Osteoblast (primary cell): ENCODE results near the gene TRERF1. TPM values are rescaled to one million over a fixed set of nuclear protein-coding genes. Genes with fewer than 3 reads are reported as not detected.

Experiments used
- DNase-seq: peaks from one replicate; pipeline ENCODE4 v3.0.0; 2011; ENCODE audit warnings: low spot score, mixed read lengths; ENCODE audit not compliant: insufficient read length; ENCODE audit errors: missing footprints
- H2AFZ ChIP-seq: 2 replicates; pipeline ENCODE4 v1.6.0; 2011; ENCODE audit warnings: mild to moderate bottlenecking, low read length
- H3K27ac ChIP-seq: 2 replicates; pipeline ENCODE4 v1.5.1; 2011; ENCODE audit warnings: mild to moderate bottlenecking, low read depth, low read length, moderate library complexity
- H3K27me3 ChIP-seq: 2 replicates; pipeline ENCODE4 v1.6.0; 2012; ENCODE audit warnings: mild to moderate bottlenecking, control low read depth, inconsistent platforms, low read length, moderate library complexity; ENCODE audit not compliant: insufficient read depth
- H3K36me3 ChIP-seq: 2 replicates; pipeline ENCODE4 v1.5.1; 2011; ENCODE audit warnings: mild to moderate bottlenecking, low read length, control low read depth, moderate library complexity; ENCODE audit not compliant: insufficient read depth
- H3K4me1 ChIP-seq: 2 replicates; pipeline ENCODE4 v1.5.1; 2011; ENCODE audit warnings: mild to moderate bottlenecking, low read length, control low read depth, moderate library complexity; ENCODE audit not compliant: insufficient read depth
- H3K4me2 ChIP-seq: 2 replicates; pipeline ENCODE4 v1.6.0; 2011; ENCODE audit warnings: mild to moderate bottlenecking, low read length; ENCODE audit not compliant: insufficient read depth
- H3K4me3 ChIP-seq: fragments of 200-600 bp; sonication (generic); 3 replicates; pipeline ENCODE4 v1.5.1; 2012; ENCODE audit warnings: mild to moderate bottlenecking, low read length, inconsistent platforms; ENCODE audit not compliant: insufficient read depth
- H3K79me2 ChIP-seq: 2 replicates; pipeline ENCODE4 v1.6.0; 2012; ENCODE audit warnings: mild to moderate bottlenecking, low read length, control low read depth, inconsistent platforms; ENCODE audit not compliant: insufficient read depth
- H3K9me3 ChIP-seq: 2 replicates; pipeline ENCODE4 v1.5.1; 2011; ENCODE audit warnings: low read depth, low read length, control low read depth
- H4K20me1 ChIP-seq: 2 replicates; pipeline ENCODE4 v1.6.0; 2012; ENCODE audit warnings: mild to moderate bottlenecking, low read length, control low read depth; ENCODE audit not compliant: insufficient read depth
- total RNA-seq: library from RNA; depleted of rRNA; stranded (reverse); fragments of >200 nt; gene quantifications from 2 replicates; pipeline ENCODE4 v1.2.3, GENCODE V29; 2012
- TF ChIP-seq, protein P1 (sequence below): IDR thresholded peaks from 2 replicates; pipeline ENCODE4 v1.5.1; 2011; ENCODE audit warnings: mild to moderate bottlenecking, low read depth, low read length, moderate library complexity; ENCODE audit errors: extremely low read depth

Gene TRERF1
- total RNA-seq, 1 donor = 4.7 TPM

DNA sequence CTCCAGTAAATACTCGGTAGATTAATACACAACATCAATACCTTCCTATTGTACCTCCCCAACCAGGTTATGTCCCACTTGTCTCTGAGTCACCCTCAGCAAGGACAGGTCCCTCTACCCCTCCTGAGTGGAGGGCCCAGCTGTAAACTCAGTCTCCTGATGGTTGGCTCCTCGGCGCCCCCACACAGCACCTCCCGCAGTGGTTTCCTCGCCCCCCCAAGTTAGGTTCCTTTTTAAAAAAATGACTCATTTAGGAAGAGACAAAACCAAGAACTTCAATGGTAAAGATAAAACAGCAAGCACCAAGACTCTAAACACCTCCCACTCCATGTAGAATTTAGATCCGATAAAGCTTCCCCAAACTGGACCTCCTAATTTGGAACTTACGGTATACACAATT lies 83.5 kb downstream of the TRERF1 start:
- TF ChIP-seq, protein P1, sequence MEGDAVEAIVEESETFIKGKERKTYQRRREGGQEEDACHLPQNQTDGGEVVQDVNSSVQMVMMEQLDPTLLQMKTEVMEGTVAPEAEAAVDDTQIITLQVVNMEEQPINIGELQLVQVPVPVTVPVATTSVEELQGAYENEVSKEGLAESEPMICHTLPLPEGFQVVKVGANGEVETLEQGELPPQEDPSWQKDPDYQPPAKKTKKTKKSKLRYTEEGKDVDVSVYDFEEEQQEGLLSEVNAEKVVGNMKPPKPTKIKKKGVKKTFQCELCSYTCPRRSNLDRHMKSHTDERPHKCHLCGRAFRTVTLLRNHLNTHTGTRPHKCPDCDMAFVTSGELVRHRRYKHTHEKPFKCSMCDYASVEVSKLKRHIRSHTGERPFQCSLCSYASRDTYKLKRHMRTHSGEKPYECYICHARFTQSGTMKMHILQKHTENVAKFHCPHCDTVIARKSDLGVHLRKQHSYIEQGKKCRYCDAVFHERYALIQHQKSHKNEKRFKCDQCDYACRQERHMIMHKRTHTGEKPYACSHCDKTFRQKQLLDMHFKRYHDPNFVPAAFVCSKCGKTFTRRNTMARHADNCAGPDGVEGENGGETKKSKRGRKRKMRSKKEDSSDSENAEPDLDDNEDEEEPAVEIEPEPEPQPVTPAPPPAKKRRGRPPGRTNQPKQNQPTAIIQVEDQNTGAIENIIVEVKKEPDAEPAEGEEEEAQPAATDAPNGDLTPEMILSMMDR = no peak
- Histone ChIP-seq H4K20me1 (peaks cover 26% of the 10 kb centered on the region), H3K27me3 (no peaks in the 10 kb centered on the region), H2AFZ (no peak overlapping the region), H3K4me3 (no peak overlapping the region), H3K27ac (no peak overlapping the region), H3K4me1 (no peaks in the 10 kb centered on the region), H3K4me2 (no peak overlapping the region), H3K36me3 (no peaks in the 10 kb centered on the region), H3K79me2 (peaks cover 30% of the 10 kb centered on the region), H3K9me3 (no peaks in the 10 kb centered on the region)
- DNase-seq = no peak

DNA sequence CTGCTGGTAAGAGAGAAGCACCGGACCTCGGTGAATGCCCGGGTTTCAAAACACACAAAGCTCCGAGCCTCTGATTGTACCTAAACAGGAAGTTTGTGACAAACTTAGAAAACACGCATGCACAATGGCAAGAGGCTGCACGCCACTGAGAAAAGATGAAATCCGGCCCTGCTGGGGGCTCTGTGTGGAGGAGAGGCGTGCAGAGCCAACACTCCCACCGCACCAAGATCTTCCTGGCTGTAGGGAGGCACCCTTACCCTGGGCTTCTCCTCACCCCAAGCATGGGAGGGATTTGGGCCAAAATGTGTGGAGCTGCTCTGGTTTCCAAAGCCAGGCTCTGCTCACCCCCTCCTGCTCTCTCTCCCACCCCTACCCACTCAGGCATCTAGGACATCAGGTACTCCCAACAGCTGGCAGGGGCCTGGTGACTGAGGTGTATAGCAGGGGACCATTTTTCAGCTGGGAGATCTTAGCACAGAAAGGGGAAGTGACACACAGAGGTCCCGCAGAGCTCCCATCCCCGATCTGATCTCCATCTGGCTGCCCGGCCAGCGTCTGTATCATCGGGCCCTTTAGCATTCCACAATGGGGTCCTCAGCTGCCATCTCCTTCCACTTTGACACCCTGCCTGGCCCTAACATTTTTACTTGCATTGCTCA lies 84.2 kb downstream of the TRERF1 start:
- H3K27me3 ChIP-seq = no peaks in the 10 kb centered on the region
- H2AFZ ChIP-seq = no peak overlapping the region
- no peaks in the 10 kb centered on the region for H3K4me1 ChIP-seq
- peaks cover 29% of the 10 kb centered on the region for H3K79me2 ChIP-seq
- no peaks in the 10 kb centered on the region for H3K9me3 ChIP-seq
- H3K4me2 ChIP-seq = no peak overlapping the region
- no peak overlapping the region for H3K27ac ChIP-seq
- H3K36me3 ChIP-seq = no peaks in the 10 kb centered on the region
- peaks cover 28% of the 10 kb centered on the region for H4K20me1 ChIP-seq
- TF ChIP-seq, protein P1 = no peak
- DNase-seq = no peak
- no peak overlapping the region for H3K4me3 ChIP-seq

DNA sequence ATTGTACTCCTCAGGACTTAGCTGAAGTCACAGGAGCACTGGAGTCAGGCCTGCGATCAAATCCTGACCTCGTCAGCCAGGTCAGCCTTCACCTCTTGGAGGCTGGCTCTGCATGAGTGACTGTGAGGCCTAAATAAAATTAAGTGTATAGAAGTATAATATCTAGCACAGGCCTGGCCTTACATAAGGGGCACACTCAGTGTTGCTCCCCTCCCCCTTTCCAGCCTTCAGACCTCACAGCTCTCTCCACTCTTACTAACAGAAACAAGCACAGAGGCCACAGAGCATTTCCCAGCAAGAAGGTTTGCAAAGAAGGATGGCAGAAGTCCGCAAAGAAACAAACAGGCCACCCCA lies 84.8 kb downstream of the TRERF1 start:
- Histone ChIP-seq H3K4me1 (no peaks in the 10 kb centered on the region), H3K9me3 (no peaks in the 10 kb centered on the region), H3K4me3 (no peak overlapping the region), H3K36me3 (no peaks in the 10 kb centered on the region), H2AFZ (no peak overlapping the region), H3K79me2 (peaks cover 25% of the 10 kb centered on the region), H4K20me1 (peaks cover 28% of the 10 kb centered on the region), H3K4me2 (no peak overlapping the region), H3K27ac (no peak overlapping the region), H3K27me3 (no peaks in the 10 kb centered on the region)
- TF ChIP-seq, protein P1 = no peak
- no peak for DNase-seq

DNA sequence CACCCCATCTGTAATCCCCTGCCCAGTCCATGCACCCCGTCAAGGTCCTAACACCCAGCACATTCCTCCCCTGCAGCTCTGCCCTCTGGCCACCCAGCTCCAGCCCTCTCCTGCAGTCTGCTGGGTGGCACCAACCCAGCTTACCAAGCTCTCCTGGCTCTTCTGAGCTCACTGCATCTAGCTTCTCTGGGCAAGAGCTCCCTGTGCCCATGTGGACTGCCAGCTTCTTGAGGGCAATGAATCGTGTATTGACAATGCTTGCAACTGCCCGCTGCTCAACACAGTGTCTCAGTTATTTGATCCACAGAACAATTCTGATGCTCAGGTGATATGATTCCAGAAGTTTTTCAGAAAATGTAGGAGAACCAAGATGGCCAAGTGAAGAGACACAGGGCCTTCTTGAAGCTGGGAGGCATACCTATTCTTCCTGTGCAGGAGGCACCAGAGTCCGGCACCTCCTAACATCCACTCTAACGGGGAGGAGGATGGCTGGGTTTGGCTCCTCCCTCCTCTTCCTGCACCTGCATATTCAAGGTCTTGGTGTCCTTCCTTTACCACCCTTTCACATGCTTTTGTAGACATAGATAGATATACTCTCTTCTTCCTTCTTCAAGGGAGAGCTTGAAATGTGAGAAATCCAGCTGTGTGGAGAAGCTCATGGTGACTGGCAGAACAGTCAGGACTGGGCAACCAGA lies 85.6 kb downstream of the TRERF1 start:
- H3K27me3 ChIP-seq = no peaks in the 10 kb centered on the region
- H3K27ac ChIP-seq = no peak overlapping the region
- no peaks in the 10 kb centered on the region for H3K9me3 ChIP-seq
- H2AFZ ChIP-seq = no peak overlapping the region
- no peak for DNase-seq
- no peak overlapping the region for H3K4me3 ChIP-seq
- peaks cover 33% of the 10 kb centered on the region for H4K20me1 ChIP-seq
- no peaks in the 10 kb centered on the region for H3K4me1 ChIP-seq
- no peak overlapping the region for H3K4me2 ChIP-seq
- H3K79me2 ChIP-seq = peaks cover 25% of the 10 kb centered on the region
- no peaks in the 10 kb centered on the region for H3K36me3 ChIP-seq
- TF ChIP-seq, protein P1 = no peak
